ENCODE measurements around the gene PEX7. TPM values are rescaled to one million over a fixed set of nuclear protein-coding genes. Genes with fewer than 3 reads are reported as not detected.

Gene PEX7
- total and polyA plus RNA-seq, 2 experiments from 2014 or later: 11.8 to 13.5 TPM

- H3K27ac ChIP-seq (ENCODE audit: low read depth): no peak overlapping the region
- H3K9me3 Mint-ChIP-seq: no peaks in the 10 kb centered on the region; the same call in 2 of the 3 replicates
- no peak overlapping the region for H3K4me3 Mint-ChIP-seq
- peak; percentile 71 for DNase-seq (ENCODE audit: low spot score)
- peaks cover 5% of the 10 kb centered on the region; the same call in 1 of the 2 replicates for H3K9me2 ChIP-seq (ENCODE audit: insufficient read depth)
- H3K4me3 ChIP-seq: no peak overlapping the region
- no peaks in the 10 kb centered on the region; the same call in 1 of the 2 replicates for H3F3A ChIP-seq (replicated peaks; ENCODE audit: low read depth)
- no peaks in the 10 kb centered on the region for H3K36me3 ChIP-seq (ENCODE audit: insufficient read depth)
- H3K27me3 Mint-ChIP-seq (ENCODE audit: insufficient read depth, low read depth, poor library complexity): peaks cover 23% of the 10 kb centered on the region
- peak; percentile 45 for ATAC-seq
- no peak overlapping the region for H2AFZ ChIP-seq
- peaks cover 66% of the 10 kb centered on the region for H3K27me3 ChIP-seq (ENCODE audit: insufficient read depth)
- H4K20me1 ChIP-seq (replicated peaks; ENCODE audit: insufficient read depth): no peaks in the 10 kb centered on the region
- no peak overlapping the region for H3K27ac Mint-ChIP-seq
- TF ChIP-seq EZH2phosphoT487 (IDR thresholded peaks at IDR 0.05; ENCODE audit: unreplicated experiment): no peak
- TF ChIP-seq, protein P1, sequence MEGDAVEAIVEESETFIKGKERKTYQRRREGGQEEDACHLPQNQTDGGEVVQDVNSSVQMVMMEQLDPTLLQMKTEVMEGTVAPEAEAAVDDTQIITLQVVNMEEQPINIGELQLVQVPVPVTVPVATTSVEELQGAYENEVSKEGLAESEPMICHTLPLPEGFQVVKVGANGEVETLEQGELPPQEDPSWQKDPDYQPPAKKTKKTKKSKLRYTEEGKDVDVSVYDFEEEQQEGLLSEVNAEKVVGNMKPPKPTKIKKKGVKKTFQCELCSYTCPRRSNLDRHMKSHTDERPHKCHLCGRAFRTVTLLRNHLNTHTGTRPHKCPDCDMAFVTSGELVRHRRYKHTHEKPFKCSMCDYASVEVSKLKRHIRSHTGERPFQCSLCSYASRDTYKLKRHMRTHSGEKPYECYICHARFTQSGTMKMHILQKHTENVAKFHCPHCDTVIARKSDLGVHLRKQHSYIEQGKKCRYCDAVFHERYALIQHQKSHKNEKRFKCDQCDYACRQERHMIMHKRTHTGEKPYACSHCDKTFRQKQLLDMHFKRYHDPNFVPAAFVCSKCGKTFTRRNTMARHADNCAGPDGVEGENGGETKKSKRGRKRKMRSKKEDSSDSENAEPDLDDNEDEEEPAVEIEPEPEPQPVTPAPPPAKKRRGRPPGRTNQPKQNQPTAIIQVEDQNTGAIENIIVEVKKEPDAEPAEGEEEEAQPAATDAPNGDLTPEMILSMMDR (conservative IDR thresholded peaks at IDR 0.05; ENCODE audit: low read depth in 2 of 2): peak; percentile 63 to 85
- H3K4me1 Mint-ChIP-seq: peaks cover 4% of the 10 kb centered on the region
- no peaks in the 10 kb centered on the region for H3K36me3 Mint-ChIP-seq (ENCODE audit: low read depth)
- H3K4me2 ChIP-seq: no peak overlapping the region
- peaks cover 1% of the 10 kb centered on the region; the same call in 1 of the 2 replicates for H3K4me1 ChIP-seq (ENCODE audit: insufficient read depth)
- no peaks in the 10 kb centered on the region for H3K79me2 ChIP-seq (replicated peaks; ENCODE audit: insufficient read depth)
Observed at GRCh38 chr6:136927292-136927691, 104.9 kb downstream of the PEX7 start.

DNA sequence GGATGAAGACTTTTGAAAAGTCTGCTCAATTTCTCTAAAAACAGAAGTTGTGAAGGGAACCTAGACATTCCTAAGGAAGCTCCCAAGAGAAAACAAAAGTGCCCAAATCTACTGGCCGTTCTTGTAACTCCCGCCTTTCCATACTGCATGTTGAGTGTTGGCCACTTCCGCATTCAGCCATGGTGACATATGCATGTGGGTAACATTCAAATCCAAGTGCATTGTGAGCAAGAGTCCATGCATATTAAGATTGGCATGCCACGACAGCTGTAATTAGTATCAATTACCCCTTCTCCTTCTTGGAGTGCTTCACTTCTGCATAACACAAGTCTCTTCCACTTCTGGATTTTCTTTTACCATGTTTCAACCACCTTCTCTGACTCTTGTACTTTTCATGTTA is 108.1 kb downstream of the PEX7 start:
- Histone ChIP-seq H3K4me1 (ENCODE audit: insufficient read depth) (peaks cover 18% of the 10 kb centered on the region), H3K79me2 (replicated peaks; ENCODE audit: insufficient read depth) (no peaks in the 10 kb centered on the region), H3K9me2 (ENCODE audit: insufficient read depth) (no peaks in the 10 kb centered on the region), H3K4me2 (no peak overlapping the region), H3K4me3 (no peak overlapping the region), H3K36me3 (ENCODE audit: insufficient read depth) (no peaks in the 10 kb centered on the region), H3F3A (replicated peaks; ENCODE audit: low read depth) (no peaks in the 10 kb centered on the region; the same call in 1 of the 2 replicates), H3K27me3 (ENCODE audit: insufficient read depth) (peaks cover 57% of the 10 kb centered on the region), H2AFZ (no peak overlapping the region), H4K20me1 (replicated peaks; ENCODE audit: insufficient read depth) (no peaks in the 10 kb centered on the region), H3K27ac (ENCODE audit: low read depth) (no peak overlapping the region)
- no peak overlapping the region for H3K27ac Mint-ChIP-seq
- no peak for DNase-seq (ENCODE audit: low spot score)
- peaks cover 5% of the 10 kb centered on the region for H3K27me3 Mint-ChIP-seq (ENCODE audit: insufficient read depth, low read depth, poor library complexity)
- H3K4me1 Mint-ChIP-seq: peaks cover 20% of the 10 kb centered on the region
- no peaks in the 10 kb centered on the region for H3K36me3 Mint-ChIP-seq (ENCODE audit: low read depth)
- H3K9me3 Mint-ChIP-seq: no peaks in the 10 kb centered on the region; the same call in 2 of the 3 replicates
- no peak overlapping the region for H3K4me3 Mint-ChIP-seq
- no peak for ATAC-seq
- TF ChIP-seq STAT1 (IDR thresholded peaks at IDR 0.05; ENCODE audit: unreplicated experiment) (no peak), NANOG (IDR thresholded peaks at IDR 0.05; ENCODE audit: borderline replicate concordance) (no peak), ZNF114 (CRISPR knock-in tag; IDR thresholded peaks at IDR 0.05) (no peak), EZH2 (IDR thresholded peaks at IDR 0.05; ENCODE audit: low read depth, unreplicated experiment) (no peak), EZH2phosphoT487 (IDR thresholded peaks at IDR 0.05; ENCODE audit: unreplicated experiment) (no peak)
- TF ChIP-seq, protein P2, sequence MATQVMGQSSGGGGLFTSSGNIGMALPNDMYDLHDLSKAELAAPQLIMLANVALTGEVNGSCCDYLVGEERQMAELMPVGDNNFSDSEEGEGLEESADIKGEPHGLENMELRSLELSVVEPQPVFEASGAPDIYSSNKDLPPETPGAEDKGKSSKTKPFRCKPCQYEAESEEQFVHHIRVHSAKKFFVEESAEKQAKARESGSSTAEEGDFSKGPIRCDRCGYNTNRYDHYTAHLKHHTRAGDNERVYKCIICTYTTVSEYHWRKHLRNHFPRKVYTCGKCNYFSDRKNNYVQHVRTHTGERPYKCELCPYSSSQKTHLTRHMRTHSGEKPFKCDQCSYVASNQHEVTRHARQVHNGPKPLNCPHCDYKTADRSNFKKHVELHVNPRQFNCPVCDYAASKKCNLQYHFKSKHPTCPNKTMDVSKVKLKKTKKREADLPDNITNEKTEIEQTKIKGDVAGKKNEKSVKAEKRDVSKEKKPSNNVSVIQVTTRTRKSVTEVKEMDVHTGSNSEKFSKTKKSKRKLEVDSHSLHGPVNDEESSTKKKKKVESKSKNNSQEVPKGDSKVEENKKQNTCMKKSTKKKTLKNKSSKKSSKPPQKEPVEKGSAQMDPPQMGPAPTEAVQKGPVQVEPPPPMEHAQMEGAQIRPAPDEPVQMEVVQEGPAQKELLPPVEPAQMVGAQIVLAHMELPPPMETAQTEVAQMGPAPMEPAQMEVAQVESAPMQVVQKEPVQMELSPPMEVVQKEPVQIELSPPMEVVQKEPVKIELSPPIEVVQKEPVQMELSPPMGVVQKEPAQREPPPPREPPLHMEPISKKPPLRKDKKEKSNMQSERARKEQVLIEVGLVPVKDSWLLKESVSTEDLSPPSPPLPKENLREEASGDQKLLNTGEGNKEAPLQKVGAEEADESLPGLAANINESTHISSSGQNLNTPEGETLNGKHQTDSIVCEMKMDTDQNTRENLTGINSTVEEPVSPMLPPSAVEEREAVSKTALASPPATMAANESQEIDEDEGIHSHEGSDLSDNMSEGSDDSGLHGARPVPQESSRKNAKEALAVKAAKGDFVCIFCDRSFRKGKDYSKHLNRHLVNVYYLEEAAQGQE (IDR thresholded peaks at IDR 0.05; ENCODE audit: unreplicated experiment): no peak
- TF ChIP-seq, protein P3, sequence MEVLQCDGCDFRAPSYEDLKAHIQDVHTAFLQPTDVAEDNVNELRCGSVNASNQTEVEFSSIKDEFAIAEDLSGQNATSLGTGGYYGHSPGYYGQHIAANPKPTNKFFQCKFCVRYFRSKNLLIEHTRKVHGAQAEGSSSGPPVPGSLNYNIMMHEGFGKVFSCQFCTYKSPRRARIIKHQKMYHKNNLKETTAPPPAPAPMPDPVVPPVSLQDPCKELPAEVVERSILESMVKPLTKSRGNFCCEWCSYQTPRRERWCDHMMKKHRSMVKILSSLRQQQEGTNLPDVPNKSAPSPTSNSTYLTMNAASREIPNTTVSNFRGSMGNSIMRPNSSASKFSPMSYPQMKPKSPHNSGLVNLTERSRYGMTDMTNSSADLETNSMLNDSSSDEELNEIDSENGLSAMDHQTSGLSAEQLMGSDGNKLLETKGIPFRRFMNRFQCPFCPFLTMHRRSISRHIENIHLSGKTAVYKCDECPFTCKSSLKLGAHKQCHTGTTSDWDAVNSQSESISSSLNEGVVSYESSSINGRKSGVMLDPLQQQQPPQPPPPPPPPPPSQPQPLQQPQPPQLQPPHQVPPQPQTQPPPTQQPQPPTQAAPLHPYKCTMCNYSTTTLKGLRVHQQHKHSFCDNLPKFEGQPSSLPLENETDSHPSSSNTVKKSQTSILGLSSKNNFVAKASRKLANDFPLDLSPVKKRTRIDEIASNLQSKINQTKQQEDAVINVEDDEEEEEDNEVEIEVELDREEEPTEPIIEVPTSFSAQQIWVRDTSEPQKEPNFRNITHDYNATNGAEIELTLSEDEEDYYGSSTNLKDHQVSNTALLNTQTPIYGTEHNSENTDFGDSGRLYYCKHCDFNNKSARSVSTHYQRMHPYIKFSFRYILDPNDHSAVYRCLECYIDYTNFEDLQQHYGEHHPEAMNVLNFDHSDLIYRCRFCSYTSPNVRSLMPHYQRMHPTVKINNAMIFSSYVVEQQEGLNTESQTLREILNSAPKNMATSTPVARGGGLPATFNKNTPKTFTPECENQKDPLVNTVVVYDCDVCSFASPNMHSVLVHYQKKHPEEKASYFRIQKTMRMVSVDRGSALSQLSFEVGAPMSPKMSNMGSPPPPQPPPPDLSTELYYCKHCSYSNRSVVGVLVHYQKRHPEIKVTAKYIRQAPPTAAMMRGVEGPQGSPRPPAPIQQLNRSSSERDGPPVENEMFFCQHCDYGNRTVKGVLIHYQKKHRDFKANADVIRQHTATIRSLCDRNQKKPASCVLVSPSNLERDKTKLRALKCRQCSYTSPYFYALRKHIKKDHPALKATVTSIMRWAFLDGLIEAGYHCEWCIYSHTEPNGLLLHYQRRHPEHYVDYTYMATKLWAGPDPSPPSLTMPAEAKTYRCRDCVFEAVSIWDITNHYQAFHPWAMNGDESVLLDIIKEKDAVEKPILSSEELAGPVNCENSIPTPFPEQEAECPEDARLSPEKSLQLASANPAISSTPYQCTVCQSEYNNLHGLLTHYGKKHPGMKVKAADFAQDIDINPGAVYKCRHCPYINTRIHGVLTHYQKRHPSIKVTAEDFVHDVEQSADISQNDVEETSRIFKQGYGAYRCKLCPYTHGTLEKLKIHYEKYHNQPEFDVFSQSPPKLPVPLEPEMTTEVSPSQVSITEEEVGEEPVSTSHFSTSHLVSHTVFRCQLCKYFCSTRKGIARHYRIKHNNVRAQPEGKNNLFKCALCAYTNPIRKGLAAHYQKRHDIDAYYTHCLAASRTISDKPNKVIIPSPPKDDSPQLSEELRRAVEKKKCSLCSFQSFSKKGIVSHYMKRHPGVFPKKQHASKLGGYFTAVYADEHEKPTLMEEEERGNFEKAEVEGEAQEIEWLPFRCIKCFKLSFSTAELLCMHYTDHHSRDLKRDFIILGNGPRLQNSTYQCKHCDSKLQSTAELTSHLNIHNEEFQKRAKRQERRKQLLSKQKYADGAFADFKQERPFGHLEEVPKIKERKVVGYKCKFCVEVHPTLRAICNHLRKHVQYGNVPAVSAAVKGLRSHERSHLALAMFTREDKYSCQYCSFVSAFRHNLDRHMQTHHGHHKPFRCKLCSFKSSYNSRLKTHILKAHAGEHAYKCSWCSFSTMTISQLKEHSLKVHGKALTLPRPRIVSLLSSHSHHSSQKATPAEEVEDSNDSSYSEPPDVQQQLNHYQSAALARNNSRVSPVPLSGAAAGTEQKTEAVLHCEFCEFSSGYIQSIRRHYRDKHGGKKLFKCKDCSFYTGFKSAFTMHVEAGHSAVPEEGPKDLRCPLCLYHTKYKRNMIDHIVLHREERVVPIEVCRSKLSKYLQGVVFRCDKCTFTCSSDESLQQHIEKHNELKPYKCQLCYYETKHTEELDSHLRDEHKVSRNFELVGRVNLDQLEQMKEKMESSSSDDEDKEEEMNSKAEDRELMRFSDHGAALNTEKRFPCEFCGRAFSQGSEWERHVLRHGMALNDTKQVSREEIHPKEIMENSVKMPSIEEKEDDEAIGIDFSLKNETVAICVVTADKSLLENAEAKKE (CRISPR knock-in tag; IDR thresholded peaks at IDR 0.05): no peak
